A549 (cell line): ENCODE measurements around the gene PFKFB3. TPM values are rescaled to one million over a fixed set of nuclear protein-coding genes. Genes with fewer than 3 reads are reported as not detected.
"Not testable (repeated sequence)": the region's sequence is repeated elsewhere in the genome, so short reads cannot be mapped to it uniquely, and the experiment has no call there.

Experiments
- ATAC-seq, 2 experiments: fragments of 200-7000 bp in 1 of 2; fragments of >200 bp in 1 of 2; cut with Nextera tagmentation in 1 of 2; cut with Tn5 transposase in 1 of 2; 3 replicates each; pipeline versions ENCODE4 v1.8.0 to v1.9.1; 2018 to 2020; ENCODE audit warnings: mild to moderate bottlenecking in 1 of 2, moderate library complexity in 1 of 2
- CTCF ChIA-PET: fragments of 300-600 bp; sonication (Branson Sonifier 250); formaldehyde crosslinking; extraction: SDS; loops from one replicate; lab custom pipeline; 2021; ENCODE audit warnings: antibody characterized with exemption, inconsistent platforms; lab: Yijun Ruan, JAX
- POLR2A ChIA-PET: fragments of 350-600 bp; formaldehyde crosslinking; extraction: SDS; loops from one replicate; lab custom pipeline; 2021; ENCODE audit warnings: antibody characterized with exemption, inconsistent platforms; lab: Yijun Ruan, JAX
- DNase-seq, 2 experiments: peaks; one replicate each; pipeline versions ENCODE4 v3.0.0 to v3.0.0-alpha.2; 2011 to 2016; ENCODE audit warnings: low read depth in 1 of 2, low spot score in 1 of 2
- FAIRE-seq: peaks from 2 replicates; lab custom pipeline; 2011; peaks lifted over from hg19 to GRCh38; lab: Jason Lieb, UNC
- H3K27ac ChIP-seq, 2 experiments: fragments of >200 bp; sonication (Bioruptor Twin); formaldehyde crosslinking; 3 replicates each; pipeline ENCODE4 v1.5.1; 2016 to 2017
- H3K4me1 ChIP-seq: fragments of >200 bp; sonication (Bioruptor Twin); formaldehyde crosslinking; 3 replicates; pipeline ENCODE4 v1.6.1; 2016
- H3K4me2 ChIP-seq: fragments of >200 bp; sonication (Bioruptor Twin); formaldehyde crosslinking; 3 replicates; pipeline ENCODE4 v1.6.1; 2016
- H3K4me3 ChIP-seq: fragments of >200 bp; sonication (Bioruptor Twin); formaldehyde crosslinking; 3 replicates; pipeline ENCODE4 v1.5.1; 2016
- H3K9me3 ChIP-seq: fragments of >200 bp; sonication (Bioruptor Twin); formaldehyde crosslinking; 3 replicates; pipeline ENCODE4 v1.6.1; 2016
- EHF ChIP-seq: fragments of 250-450 bp; sonication (Bioruptor Pico); IDR thresholded peaks from 2 replicates; pipeline ENCODE4 v1.5.0; 2020; ENCODE audit warnings: mild to moderate bottlenecking
- FOSB ChIP-seq: fragments of 250-450 bp; sonication (Bioruptor Pico); IDR thresholded peaks from 2 replicates; pipeline ENCODE4 v1.5.0; 2020; ENCODE audit warnings: mild to moderate bottlenecking, moderate library complexity
- FOSL2 ChIP-seq, 2 experiments: fragments of 450-650 bp in 1 of 2; fragments of >200 bp in 1 of 2; sonication (Bioruptor Twin) in 1 of 2; formaldehyde crosslinking; IDR thresholded peaks; 2 replicates each; pipeline versions ENCODE4 v1.5.0 to v1.6.1; 2016 to 2020; ENCODE audit warnings: mild to moderate bottlenecking in 1 of 2, moderate library complexity in 1 of 2
- HDAC2 ChIP-seq: fragments of 200-600 bp; sonication (generic); IDR thresholded peaks from 2 replicates; pipeline ENCODE4 v1.6.1; 2016
- HMGXB4 ChIP-seq: fragments of 250-450 bp; sonication (Bioruptor Pico); IDR thresholded peaks from 2 replicates; pipeline ENCODE4 v1.5.0; 2021; ENCODE audit warnings: mild to moderate bottlenecking, moderate library complexity, borderline replicate concordance
- HOXA7 ChIP-seq: fragments of 250-450 bp; sonication (Bioruptor Pico); IDR thresholded peaks from 2 replicates; pipeline ENCODE4 v1.5.0; 2020; ENCODE audit warnings: mild to moderate bottlenecking, moderate library complexity
- JUNB ChIP-seq: fragments of >200 bp; sonication (Bioruptor Twin); formaldehyde crosslinking; IDR thresholded peaks from 2 replicates; pipeline ENCODE4 v1.6.1; 2016
- KDM1A ChIP-seq: fragments of 200-600 bp; sonication (generic); IDR thresholded peaks from 2 replicates; pipeline ENCODE4 v1.6.1; 2016; ENCODE audit warnings: low read depth, mild to moderate bottlenecking
- NFE2L2 ChIP-seq: fragments of 150-350 bp; conservative IDR thresholded peaks from 2 replicates; pipeline ENCODE4 v1.6.1; 2014; ENCODE audit warnings: low read length
- NPAS2 ChIP-seq: fragments of 250-450 bp; sonication (Bioruptor Pico); IDR thresholded peaks from 2 replicates; pipeline ENCODE4 v1.8.0; 2022; ENCODE audit warnings: mild to moderate bottlenecking, moderate library complexity, borderline replicate concordance
- PHF8 ChIP-seq: fragments of 200-600 bp; sonication (generic); IDR thresholded peaks from 2 replicates; pipeline ENCODE4 v1.6.1; 2016; ENCODE audit warnings: low read depth, mild to moderate bottlenecking, antibody characterized with exemption, moderate library complexity, borderline replicate concordance
- RCOR1 ChIP-seq: fragments of 150-350 bp; IDR thresholded peaks from 2 replicates; pipeline ENCODE4 v1.6.1; 2014; ENCODE audit warnings: antibody characterized with exemption, low read length, low read depth
- REST ChIP-seq: fragments of 200-600 bp; sonication (generic); IDR thresholded peaks from 2 replicates; pipeline ENCODE4 v1.6.1; 2016; ENCODE audit warnings: antibody characterized with exemption, mild to moderate bottlenecking, moderate library complexity
- RFX5 ChIP-seq: fragments of 450-650 bp; IDR thresholded peaks from 2 replicates; pipeline ENCODE4 v1.7.1; 2014; ENCODE audit warnings: antibody characterized with exemption, mild to moderate bottlenecking, moderate library complexity
- SMC3 ChIP-seq: fragments of >200 bp; sonication (Bioruptor Twin); formaldehyde crosslinking; IDR thresholded peaks from 3 replicates; pipeline ENCODE4 v1.6.1; 2018; ENCODE audit warnings: inconsistent platforms
- USF2 ChIP-seq: fragments of 450-650 bp; IDR thresholded peaks from 2 replicates; pipeline ENCODE4 v1.6.1; 2014; ENCODE audit warnings: antibody characterized with exemption
- ZSCAN20 ChIP-seq: fragments of 250-450 bp; sonication (Bioruptor Pico); IDR thresholded peaks from 2 replicates; pipeline ENCODE4 v1.8.0; 2022; ENCODE audit warnings: mild to moderate bottlenecking, moderate library complexity
- WGBS: methylation state at CpG from one replicate; pipeline ENCODE4 v1.1.6; 2017; ENCODE audit errors: missing lambda C conversion rate; 5-methylcytosine and 5-hydroxymethylcytosine counted together
- polyA plus RNA-seq, 4 experiments: library from polyadenylated mRNA; depleted of rRNA in 3 of 4; stranded (reverse); fragments of >200 nt; fragmentation: RNase III in 1 of 4; extraction: RNeasy Plus Mini Kit Qiagen cat#74134 plus additional on column Dnase treatment in 1 of 4; gene quantifications; 2 replicates in 3 of 4; 3 replicates in 1 of 4; pipeline ENCODE4 v1.2.3, GENCODE V29; 2011 to 2017

PFKFB3 gene
- polyA plus RNA-seq, 2 of the 4 experiments (the other 2 are of a cell fraction), result 139 to 232 TPM

GRCh38 chr10:6283655-6284054, 80.9 kb downstream of the PFKFB3 start:
- peaks cover 3% of the 10 kb centered on the region; the same call in 1 of the 3 replicates for H3K9me3 ChIP-seq
- ChIA-PET CTCF (interaction anchor here (1.0 to 1.1 kb wide), 2 partner anchors 59 to 118 kb away, joined by 3 to 4 read pairs; no protein-coding TSS in a partner anchor), POLR2A (no interaction called here)
- no peak overlapping the region for H3K4me2 ChIP-seq
- FAIRE-seq (no peak), ATAC-seq (no peak), DNase-seq (peak in 1 of 2 experiments; percentile 52)
- TF ChIP-seq NPAS2 (CRISPR knock-in tag), result no peak
- TF ChIP-seq PHF8, result no peak
- no peak for TF ChIP-seq KDM1A
- TF ChIP-seq HOXA7 (CRISPR knock-in tag), result no peak
- TF ChIP-seq RCOR1, result no peak
- no peak for TF ChIP-seq ZSCAN20 (CRISPR knock-in tag)
- TF ChIP-seq NFE2L2, result no peak
- TF ChIP-seq HMGXB4 (CRISPR knock-in tag), result no peak
- TF ChIP-seq USF2, result no peak
- TF ChIP-seq FOSB, result no peak
- no peak for TF ChIP-seq HDAC2
- no peak for TF ChIP-seq SMC3
- no peak for TF ChIP-seq JUNB
- TF ChIP-seq REST, result no peak
- no peak for TF ChIP-seq RFX5
- H3K4me1 ChIP-seq, result peaks cover 41% of the 10 kb centered on the region
- H3K27ac ChIP-seq, result peak overlapping the region; percentile 36 to 100; a peak in 5 of 6 replicates
- 95% methylated on average over 8 of the region's 8 CpGs for WGBS
- no peak overlapping the region for H3K4me3 ChIP-seq

- CTCF ChIA-PET, result interaction anchor here (0.9 to 4.1 kb wide), 4 partner anchors 11 to 111 kb away, joined by 4 to 19 read pairs (median 6); partner anchors contain the start of gene PFKFB3
- DNase-seq, result peak in 1 of 2 experiments; percentile 86
- Histone ChIP-seq H3K4me1 (peaks cover 31% of the 10 kb centered on the region), H3K4me2 (peak overlapping the region; percentile 65), H3K27ac (peak overlapping the region; percentile 89 to 95), H3K9me3 (peaks cover 25% of the 10 kb centered on the region)
- FAIRE-seq; H3K4me3 ChIP-seq; TF ChIP-seq FOSL2 (IDR thresholded peaks at IDR 0.05): not testable (repeated sequence)
- ATAC-seq, result peak in 1 of 2 experiments; percentile 84; a peak in 4 of 6 replicates
- POLR2A ChIA-PET, result interaction anchor here (1.2 to 2.1 kb wide), 4 partner anchors 11 to 111 kb away, joined by 6 to 18 read pairs (median 8); partner anchors contain the start of gene PFKFB3
- TF ChIP-seq FOSL2 (CRISPR knock-in tag; IDR thresholded peaks at IDR 0.05) (peak; percentile 75), EHF (CRISPR knock-in tag) (0 out of 2 replicates have a peak, but pooled peaks have one; percentile 42)
- 14% methylated on average over 3 of the region's 3 CpGs for WGBS
These were observed 87.9 kb downstream of the PFKFB3 start for GRCh38 chr10:6290621-6291020.
